ENCODE measurements around the gene EML6. TPM values are rescaled to one million over a fixed set of nuclear protein-coding genes. Genes with fewer than 3 reads are reported as not detected.

The EML6 gene
- total RNA-seq, 1 experiment from 2014 or later: 1.5 TPM

DNA sequence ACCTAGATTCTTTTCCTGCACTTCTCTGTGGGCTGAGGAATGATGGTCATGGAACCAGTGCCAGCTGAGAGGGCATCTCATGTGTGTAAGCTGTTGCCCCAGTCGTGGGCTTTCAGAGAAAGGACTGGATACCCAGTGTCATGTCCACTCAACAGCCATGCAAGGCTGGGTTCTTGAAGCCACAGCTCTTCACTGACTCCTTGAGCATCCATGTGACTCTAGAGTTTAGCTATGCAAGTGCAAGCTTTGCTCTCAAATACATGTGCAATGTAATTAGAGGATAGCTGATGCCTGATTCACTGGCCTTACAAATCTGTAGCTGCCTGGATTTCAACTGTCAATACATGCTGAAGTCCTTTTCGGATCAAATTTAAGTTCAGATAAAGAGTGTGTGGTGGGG is 46.8 kb upstream of the EML6 start:
- H3K23ac ChIP-seq (ENCODE audit: insufficient read length, low read depth, low read length): no peak overlapping the region
- Mint-ChIP-seq H3K27me3 (ENCODE audit: low read depth) (no peaks in the 10 kb centered on the region; the same call in 1 of the 2 replicates), H3K36me3 (ENCODE audit: insufficient read depth in 1 of 3, low read depth in 3 of 3) (no peaks in the 10 kb centered on the region), H3K27ac (no peak overlapping the region), H3K4me1 (peaks cover 15 to 16% of the 10 kb centered on the region in 2 experiments), H3K4me3 (no peak overlapping the region), H3K9me3 (no peaks in the 10 kb centered on the region)
- no peak overlapping the region for H2BK120ac ChIP-seq (ENCODE audit: low read depth, low read length, poor library complexity, severe bottlenecking)
- no peak overlapping the region for H4K8ac ChIP-seq (replicated peaks; ENCODE audit: insufficient read length, low read depth, low read length)
- no peak overlapping the region for H2BK12ac ChIP-seq (ENCODE audit: insufficient read length, low read depth, low read length)
- no peak overlapping the region for H3K18ac ChIP-seq (ENCODE audit: insufficient read length, low read depth, low read length)
- no peaks in the 10 kb centered on the region for H3K27me3 ChIP-seq (ENCODE audit: insufficient read depth, low read length)
- H3T11ph ChIP-seq (ENCODE audit: low read length): no peak overlapping the region
- no peak overlapping the region for H4K5ac ChIP-seq (ENCODE audit: insufficient read length, low read depth, low read length)
- H3K9me3 ChIP-seq (ENCODE audit: control insufficient read depth, low read depth, low read length): no peaks in the 10 kb centered on the region
- no peak for DNase-seq
- TF ChIP-seq, protein P1, sequence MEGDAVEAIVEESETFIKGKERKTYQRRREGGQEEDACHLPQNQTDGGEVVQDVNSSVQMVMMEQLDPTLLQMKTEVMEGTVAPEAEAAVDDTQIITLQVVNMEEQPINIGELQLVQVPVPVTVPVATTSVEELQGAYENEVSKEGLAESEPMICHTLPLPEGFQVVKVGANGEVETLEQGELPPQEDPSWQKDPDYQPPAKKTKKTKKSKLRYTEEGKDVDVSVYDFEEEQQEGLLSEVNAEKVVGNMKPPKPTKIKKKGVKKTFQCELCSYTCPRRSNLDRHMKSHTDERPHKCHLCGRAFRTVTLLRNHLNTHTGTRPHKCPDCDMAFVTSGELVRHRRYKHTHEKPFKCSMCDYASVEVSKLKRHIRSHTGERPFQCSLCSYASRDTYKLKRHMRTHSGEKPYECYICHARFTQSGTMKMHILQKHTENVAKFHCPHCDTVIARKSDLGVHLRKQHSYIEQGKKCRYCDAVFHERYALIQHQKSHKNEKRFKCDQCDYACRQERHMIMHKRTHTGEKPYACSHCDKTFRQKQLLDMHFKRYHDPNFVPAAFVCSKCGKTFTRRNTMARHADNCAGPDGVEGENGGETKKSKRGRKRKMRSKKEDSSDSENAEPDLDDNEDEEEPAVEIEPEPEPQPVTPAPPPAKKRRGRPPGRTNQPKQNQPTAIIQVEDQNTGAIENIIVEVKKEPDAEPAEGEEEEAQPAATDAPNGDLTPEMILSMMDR (conservative IDR thresholded peaks at IDR 0.05): no peak
- H3K56ac ChIP-seq (ENCODE audit: insufficient read length, low read depth, low read length): no peak overlapping the region
- no peak overlapping the region for H3K9ac ChIP-seq (ENCODE audit: extremely low read depth, insufficient read length, low read length)
- no peak overlapping the region for H2AFZ ChIP-seq (ENCODE audit: low read length)
- H3K79me2 ChIP-seq (ENCODE audit: insufficient read depth, low read length): no peaks in the 10 kb centered on the region
- no peak overlapping the region for H2BK5ac ChIP-seq (ENCODE audit: insufficient read length, low read length)
- H2BK20ac ChIP-seq (ENCODE audit: low read depth, low read length, poor library complexity, severe bottlenecking): no peak overlapping the region
- H3K4me2 ChIP-seq (ENCODE audit: insufficient read depth, insufficient read length, low read length): no peak overlapping the region
- H3K4ac ChIP-seq (ENCODE audit: low read depth, low read length): no peak overlapping the region
- no peak overlapping the region for H4K91ac ChIP-seq (ENCODE audit: insufficient read length, low read depth, low read length)
- no peak overlapping the region for H3K27ac ChIP-seq (ENCODE audit: insufficient read length, low read depth, low read length)
- no CpG with 5 or more reads among the region's 2 CpGs for WGBS (ENCODE audit: extremely low coverage, insufficient read length, low lambda C conversion rate)
- no peak overlapping the region for H3K14ac ChIP-seq (ENCODE audit: insufficient read depth, low read length)
- H4K20me1 ChIP-seq (ENCODE audit: control insufficient read depth, insufficient read depth, insufficient read length): no peaks in the 10 kb centered on the region
- no peak overlapping the region for H2AK5ac ChIP-seq (ENCODE audit: insufficient read length, low read length)
- no peak overlapping the region for H2BK15ac ChIP-seq (ENCODE audit: low read depth, low read length)
- H3K23me2 ChIP-seq (ENCODE audit: insufficient read length, low read depth, low read length, poor library complexity, severe bottlenecking): no peaks in the 10 kb centered on the region
- H3K79me1 ChIP-seq (ENCODE audit: insufficient read depth, low read depth, low read length, poor library complexity, severe bottlenecking): no peaks in the 10 kb centered on the region
- no peaks in the 10 kb centered on the region for H3K4me1 ChIP-seq (ENCODE audit: insufficient read depth, low read length)
